PC-3 (cell line): ENCODE measurements around the gene PTPN18. TPM values are rescaled to one million over a fixed set of nuclear protein-coding genes. Genes with fewer than 3 reads are reported as not detected.

Source experiments
- ATAC-seq: fragments of 200-7000 bp; cut with Tn5 transposase; 2 replicates; pipeline ENCODE4 v1.9.1; 2020; ENCODE audit warnings: mild to moderate bottlenecking, moderate library complexity
- BruUV-seq: library from RNA; stranded (reverse); fragments of 400-500 nt; replicated peaks from 2 replicates; lab custom pipeline; 2021; lab: Mats Ljungman, UMichigan
- CTCF ChIA-PET: fragments of 300-600 bp; sonication (Branson Sonifier 250); formaldehyde crosslinking; loops from one replicate; lab custom pipeline; 2022; ENCODE audit warnings: antibody characterized with exemption; lab: Charles Lee
- POLR2A ChIA-PET: fragments of 300-600 bp; sonication (Branson Sonifier 250); formaldehyde crosslinking; loops from one replicate; lab custom pipeline; 2022; ENCODE audit warnings: antibody characterized with exemption; ENCODE audit not compliant: unreplicated experiment; lab: Charles Lee
- DNase-seq: peaks from one replicate; pipeline ENCODE4 v3.0.0-alpha.2; 2015
- H2AFZ ChIP-seq: fragments of 300-600 bp; sonication (generic); 2 replicates; pipeline ENCODE4 v1.6.0; 2016; ENCODE audit warnings: antibody characterized with exemption, low read length
- H3F3A ChIP-seq: fragments of 300-600 bp; sonication (generic); one replicate; pipeline ENCODE4 v1.6.0; 2017; ENCODE audit warnings: antibody characterized with exemption, low read length, control low read depth, mild to moderate bottlenecking; ENCODE audit not compliant: unreplicated experiment
- H3K27ac ChIP-seq: fragments of 300-600 bp; sonication (generic); 2 replicates; pipeline ENCODE4 v1.5.1; 2016; ENCODE audit warnings: mild to moderate bottlenecking, low read length
- H3K27me3 ChIP-seq: fragments of 300-600 bp; sonication (generic); 2 replicates; pipeline ENCODE4 v1.6.1; 2016; ENCODE audit warnings: low read length, mixed read lengths
- H3K36me3 ChIP-seq: fragments of 300-600 bp; sonication (generic); 2 replicates; pipeline ENCODE4 v1.6.1; 2016; ENCODE audit warnings: low read depth, mixed run types, low read length, mixed read lengths
- H3K4me1 ChIP-seq: fragments of 300-600 bp; sonication (generic); 2 replicates; pipeline ENCODE4 v1.5.1; 2016; ENCODE audit warnings: low read length; ENCODE audit not compliant: insufficient read depth
- H3K4me2 ChIP-seq: fragments of 300-600 bp; sonication (generic); 2 replicates; pipeline ENCODE4 v1.6.0; 2016; ENCODE audit warnings: low read length
- H3K4me3 ChIP-seq: fragments of 300-600 bp; sonication (generic); 2 replicates; pipeline ENCODE4 v1.5.1; 2016; ENCODE audit warnings: mild to moderate bottlenecking, low read length, mixed read lengths
- H3K79me2 ChIP-seq: fragments of 300-600 bp; sonication (generic); 2 replicates; pipeline ENCODE4 v1.6.1; 2017; ENCODE audit warnings: low read length, mixed read lengths
- H3K9ac ChIP-seq: fragments of 300-600 bp; sonication (generic); 2 replicates; pipeline ENCODE4 v1.6.0; 2016; ENCODE audit warnings: mild to moderate bottlenecking, low read length
- H3K9me2 ChIP-seq: fragments of 300-600 bp; sonication (generic); replicated peaks from 2 replicates; pipeline ENCODE4 v1.6.1; 2016; ENCODE audit warnings: mixed run types, low read length, mixed read lengths
- H3K9me3 ChIP-seq: fragments of 300-600 bp; sonication (generic); 2 replicates; pipeline ENCODE4 v1.6.1; 2016; ENCODE audit warnings: low read length, mixed read lengths
- H4K20me1 ChIP-seq: fragments of 300-600 bp; sonication (generic); 2 replicates; pipeline ENCODE4 v1.6.1; 2016; ENCODE audit warnings: low read length, mixed read lengths
- EZH2 ChIP-seq: fragments of 300-600 bp; sonication (generic); IDR thresholded peaks from one replicate; pipeline ENCODE4 v1.6.1; 2017; ENCODE audit warnings: antibody characterized with exemption, mild to moderate bottlenecking, low read length; ENCODE audit not compliant: unreplicated experiment
- EZH2phosphoT487 ChIP-seq: fragments of 300-600 bp; sonication (generic); IDR thresholded peaks from 2 replicates; pipeline ENCODE4 v1.6.1; 2018; ENCODE audit warnings: mild to moderate bottlenecking, antibody characterized with exemption, low read length, borderline replicate concordance
- intact Hi-C: fragments of 100-400 bp; cut with micrococcal nuclease; formaldehyde crosslinking; loops from 2 replicates; pipeline ENCODE4 v1.9.0; 2023
- total RNA-seq: library from RNA; depleted of rRNA; stranded (reverse); fragments of >200 nt; gene quantifications from 2 replicates; pipeline ENCODE4 v1.2.3, GENCODE V29; 2014
- TF ChIP-seq, protein P1 (sequence below): fragments of 300-600 bp; sonication (generic); conservative IDR thresholded peaks from 2 replicates; pipeline ENCODE4 v1.5.1; 2017; ENCODE audit warnings: antibody characterized with exemption, low read depth, mild to moderate bottlenecking, low read length

PTPN18 gene
- total RNA-seq, 1 experiment from 2014 or later, result 27.1 TPM

DNA sequence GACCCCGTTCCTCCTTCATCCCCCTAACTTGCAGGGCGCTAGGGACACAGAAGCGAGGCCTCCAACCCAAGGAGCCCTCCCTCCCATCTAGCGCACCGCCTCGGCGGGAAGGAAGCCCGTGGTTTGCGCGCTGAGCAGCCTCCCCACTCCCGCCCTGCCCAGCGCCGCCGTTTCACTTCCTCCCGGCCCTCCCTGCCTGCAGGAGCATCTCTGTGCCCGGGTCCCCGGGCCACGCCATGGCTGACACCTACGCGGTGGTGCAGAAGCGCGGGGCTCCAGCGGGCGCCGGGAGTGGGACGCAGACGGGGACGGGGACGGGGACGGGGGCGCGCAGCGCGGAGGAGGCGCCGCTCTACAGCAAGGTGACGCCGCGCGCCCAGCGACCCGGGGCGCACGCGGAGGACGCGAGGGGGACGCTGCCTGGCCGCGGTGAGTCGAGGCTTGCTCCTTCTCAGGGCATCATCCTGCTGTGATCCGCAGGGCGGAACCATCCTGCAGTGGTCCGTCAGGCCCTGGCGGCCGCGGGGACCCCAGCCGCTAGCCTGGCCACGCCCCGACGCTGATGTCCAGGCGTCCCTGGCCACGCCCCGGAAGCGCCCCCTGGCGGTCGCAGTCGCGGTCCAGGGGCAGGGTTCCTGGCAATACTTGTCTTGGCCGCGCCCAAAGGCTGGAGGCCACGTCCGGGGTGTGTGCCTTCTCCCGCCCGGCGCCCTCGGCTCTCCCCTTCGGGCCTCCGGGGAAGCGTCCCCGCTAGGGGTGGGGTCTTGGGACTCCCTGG is 16.4 kb downstream of the PTPN18 start:
- no peak for ATAC-seq
- Histone ChIP-seq H3K4me1 (no peaks in the 10 kb centered on the region), H3K9ac (no peak overlapping the region), H3K4me2 (no peak overlapping the region), H3K79me2 (no peaks in the 10 kb centered on the region), H3F3A (no peaks in the 10 kb centered on the region), H2AFZ (no peak overlapping the region), H3K27ac (no peak overlapping the region), H4K20me1 (no peaks in the 10 kb centered on the region), H3K4me3 (no peak overlapping the region), H3K9me3 (no peaks in the 10 kb centered on the region), H3K9me2 (no peaks in the 10 kb centered on the region), H3K36me3 (no peaks in the 10 kb centered on the region), H3K27me3 (no peaks in the 10 kb centered on the region)
- DNase-seq, result no peak
- CTCF ChIA-PET, result no interaction called here
- BruUV-seq, result no TSS peak
- POLR2A ChIA-PET, result interaction anchor here (0.6 kb wide), 1 partner anchor 20 kb away, joined by 5 read pairs; no protein-coding TSS in a partner anchor
- intact Hi-C loops, result no loop called here
- TF ChIP-seq EZH2phosphoT487, result no peak
- TF ChIP-seq, protein P1, sequence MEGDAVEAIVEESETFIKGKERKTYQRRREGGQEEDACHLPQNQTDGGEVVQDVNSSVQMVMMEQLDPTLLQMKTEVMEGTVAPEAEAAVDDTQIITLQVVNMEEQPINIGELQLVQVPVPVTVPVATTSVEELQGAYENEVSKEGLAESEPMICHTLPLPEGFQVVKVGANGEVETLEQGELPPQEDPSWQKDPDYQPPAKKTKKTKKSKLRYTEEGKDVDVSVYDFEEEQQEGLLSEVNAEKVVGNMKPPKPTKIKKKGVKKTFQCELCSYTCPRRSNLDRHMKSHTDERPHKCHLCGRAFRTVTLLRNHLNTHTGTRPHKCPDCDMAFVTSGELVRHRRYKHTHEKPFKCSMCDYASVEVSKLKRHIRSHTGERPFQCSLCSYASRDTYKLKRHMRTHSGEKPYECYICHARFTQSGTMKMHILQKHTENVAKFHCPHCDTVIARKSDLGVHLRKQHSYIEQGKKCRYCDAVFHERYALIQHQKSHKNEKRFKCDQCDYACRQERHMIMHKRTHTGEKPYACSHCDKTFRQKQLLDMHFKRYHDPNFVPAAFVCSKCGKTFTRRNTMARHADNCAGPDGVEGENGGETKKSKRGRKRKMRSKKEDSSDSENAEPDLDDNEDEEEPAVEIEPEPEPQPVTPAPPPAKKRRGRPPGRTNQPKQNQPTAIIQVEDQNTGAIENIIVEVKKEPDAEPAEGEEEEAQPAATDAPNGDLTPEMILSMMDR, result no peak
- TF ChIP-seq EZH2, result no peak

DNA sequence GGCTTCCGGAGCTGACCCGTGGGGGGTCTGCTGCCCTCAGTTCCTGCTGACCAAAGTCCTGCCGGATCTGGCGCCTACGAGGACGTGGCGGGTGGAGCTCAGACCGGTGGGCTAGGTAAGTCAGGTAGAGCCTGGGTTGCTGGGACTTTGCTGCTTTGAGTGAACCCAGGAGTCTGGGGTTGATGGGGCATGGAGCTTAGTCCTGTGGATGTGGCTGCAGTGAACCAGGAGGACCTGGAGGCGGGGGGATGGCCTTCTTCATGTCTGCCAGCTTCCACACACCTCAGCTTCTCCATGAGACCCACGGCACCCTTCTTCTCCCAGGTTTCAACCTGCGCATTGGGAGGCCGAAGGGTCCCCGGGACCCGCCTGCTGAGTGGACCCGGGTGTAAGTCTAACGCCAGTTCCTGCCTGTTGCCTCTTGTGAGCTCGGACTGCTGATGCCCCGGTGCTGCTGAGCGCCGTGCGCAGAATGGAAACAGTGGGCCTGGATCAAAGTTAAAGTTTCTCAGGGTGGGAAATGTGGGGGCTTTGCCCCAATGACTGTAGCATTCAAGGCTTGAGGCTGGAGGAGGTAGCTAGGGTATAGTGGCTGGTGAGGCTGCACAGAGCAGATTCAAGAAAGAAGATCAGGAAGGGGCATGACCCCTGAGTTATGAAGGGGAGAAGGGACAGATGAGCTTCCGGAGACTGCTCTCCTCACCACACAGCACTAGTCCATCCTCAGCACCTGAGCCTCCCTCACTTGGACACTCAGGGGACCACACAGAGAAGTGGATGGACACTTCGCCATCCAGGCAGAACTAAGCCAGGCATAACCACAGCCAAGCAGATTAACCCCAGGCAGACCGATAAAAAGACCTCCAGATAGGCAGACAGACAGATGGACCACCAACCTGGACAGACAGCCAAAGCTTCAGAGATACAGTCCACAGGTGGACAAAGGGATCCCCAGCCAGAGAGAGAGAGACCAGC is 17.3 kb downstream of the PTPN18 start:
- Histone ChIP-seq H4K20me1 (no peaks in the 10 kb centered on the region), H3K27me3 (no peaks in the 10 kb centered on the region), H3K9ac (no peak overlapping the region), H3F3A (no peaks in the 10 kb centered on the region), H3K79me2 (no peaks in the 10 kb centered on the region), H3K9me3 (no peaks in the 10 kb centered on the region), H3K9me2 (no peaks in the 10 kb centered on the region), H3K4me1 (no peaks in the 10 kb centered on the region), H3K4me3 (no peak overlapping the region), H3K36me3 (no peaks in the 10 kb centered on the region), H2AFZ (no peak overlapping the region), H3K27ac (no peak overlapping the region), H3K4me2 (no peak overlapping the region)
- BruUV-seq, result no TSS peak
- TF ChIP-seq EZH2 (no peak), EZH2phosphoT487 (no peak)
- TF ChIP-seq, protein P1, result no peak
- ChIA-PET POLR2A (interaction anchor here (0.6 kb wide), 1 partner anchor 21 kb away, joined by 5 read pairs; no protein-coding TSS in a partner anchor), CTCF (no interaction called here)
- intact Hi-C loops, result no loop called here
- DNase-seq, result no peak
- ATAC-seq, result no peak
